SK-N-SH (cell line): ENCODE data around the gene GCN1.

Experiments
- CTCF ChIP-seq: fragments of 200-600 bp; sonication (generic); IDR thresholded peaks from 2 replicates; pipeline ENCODE4 v1.6.1; 2017; ENCODE audit warnings: antibody characterized with exemption, mild to moderate bottlenecking, moderate library complexity
- GABPA ChIP-seq: IDR thresholded peaks from 2 replicates; pipeline ENCODE4 v1.4.0; 2012; ENCODE audit warnings: low read depth, mild to moderate bottlenecking
- SMC3 ChIP-seq: IDR thresholded peaks from 2 replicates; pipeline ENCODE4 v1.6.1; 2012; ENCODE audit warnings: low read depth, low read length, improper control_type of control experiment

- no peak for TF ChIP-seq SMC3
- no peak for TF ChIP-seq CTCF
- no peak for TF ChIP-seq GABPA
Observed at GRCh38 chr12:120101182-120101581, 93.3 kb downstream of the GCN1 start.
